Psoas muscle (tissue), 8 donors: ENCODE results near the gene CRYBG1. TPM values are rescaled to one million over a fixed set of nuclear protein-coding genes. Genes with fewer than 3 reads are reported as not detected.

Experiments used
- ATAC-seq, 4 donors: fragments of 200-7000 bp; cut with Tn5 transposase; one replicate each; pipeline ENCODE4 v1.9.1; 2020; ENCODE audit warnings: moderate library complexity in 3 of 4, mild to moderate bottlenecking in 2 of 4
- DNase-seq, 2 donors: peaks; one replicate each; pipeline ENCODE4 v3.0.0-alpha.2; 2020
- H3K27ac ChIP-seq: fragments of 200-600 bp; one replicate; pipeline ENCODE4 v1.8.0; 2022
- H3K27me3 ChIP-seq, 3 donors: fragments of 200-600 bp in 1 of 3; one replicate each; pipeline versions ENCODE4 v1.6.1 to v1.8.0; 2013 to 2022; ENCODE audit warnings: low read length in 2 of 3, mild to moderate bottlenecking in 2 of 3, moderate library complexity in 1 of 3; ENCODE audit not compliant: insufficient read depth in 3 of 3
- H3K36me3 ChIP-seq, 2 donors: fragments of 200-600 bp in 1 of 2; one replicate each; pipeline versions ENCODE4 v1.6.1 to v1.8.0; 2013 to 2022; ENCODE audit warnings: low read depth in 1 of 2, mild to moderate bottlenecking in 1 of 2, moderate library complexity in 1 of 2; ENCODE audit not compliant: insufficient read depth in 1 of 2
- H3K4me1 ChIP-seq: fragments of 200-600 bp; one replicate; pipeline ENCODE4 v1.8.0; 2022
- H3K4me3 ChIP-seq: fragments of 200-600 bp; one replicate; pipeline ENCODE4 v1.8.0; 2022; ENCODE audit warnings: mild to moderate bottlenecking
- H3K9me3 ChIP-seq: fragments of 200-600 bp; one replicate; pipeline ENCODE4 v1.8.0; 2022
- WGBS, 3 donors: extraction: QIAGEN DNeasy Blood & Tissue Kit; methylation state at CpG; one replicate each; pipeline versions ENCODE4 v1.1.6 to v1.1.7; 2013; 5-methylcytosine and 5-hydroxymethylcytosine counted together
- intact Hi-C, 2 donors: fragments of 100-400 bp; cut with DNase I; formaldehyde crosslinking; loops; one replicate each; pipeline versions ENCODE4 v1.11.0 to v1.14.2; 2022
- polyA plus RNA-seq, 3 donors: library from polyadenylated mRNA; stranded (reverse); fragments of 200-250 nt; gene quantifications; one replicate each; pipeline ENCODE4 v1.2.3, GENCODE V29; 2013
- total RNA-seq, 4 donors: library from RNA; stranded (reverse); fragmentation: NEBNext Ultra II Directional in 2 of 4; extraction: Animal tissue kit (Norgen Biotek cat#: 25700) in 2 of 4; gene quantifications; one replicate each; pipeline versions ENCODE4 v1.2.1 to v1.2.4, GENCODE V29; 2021 to 2023
- TF ChIP-seq, protein P1 (sequence below): fragments of 200-600 bp; IDR thresholded peaks from one replicate; pipeline ENCODE4 v1.8.0; 2022; ENCODE audit warnings: antibody characterized with exemption
- donor health status: healthy with polysubstance abuse.
- donor health status: DM: no; HTN: no; CAD: no; lungs with moderate emphysema.
- donor health status: Bipolar disorder and iron deficiency.
- donor health status: healthy.
- donor health status: DM: yes; HTN: yes; CAD: no.
- donor health status: DM: no; HTN: no; CAD: no.
- donor health status: DM: no; HTN: no; CAD: no.
- donor health status: DM: yes; HTN: yes; CAD: no.

CRYBG1 gene
- total and polyA plus RNA-seq, 7 donors: 0.17 to 1.6 (median 0.82) TPM

DNA sequence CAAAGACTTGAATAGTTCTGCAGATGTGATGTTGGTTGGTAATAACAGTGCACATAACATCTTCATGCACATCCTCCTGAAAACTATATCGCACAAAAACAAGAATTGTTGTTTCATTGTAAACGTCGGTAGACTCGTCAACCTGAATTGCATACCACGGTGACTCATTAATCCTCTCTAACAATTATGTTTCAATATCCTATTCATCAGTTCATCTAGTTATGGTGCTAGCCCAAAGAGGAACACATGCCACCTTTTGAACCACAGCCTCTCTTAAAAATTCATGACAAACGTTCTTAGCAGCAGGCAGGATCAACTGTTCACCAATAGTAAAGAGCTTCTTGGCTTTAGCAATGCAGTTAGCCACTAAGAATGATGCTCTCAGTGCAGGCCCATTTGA lies 25.0 kb downstream of the CRYBG1 start:
- 81 to 86% (median 82%) methylated on average over 6 of the region's 6 CpGs for WGBS, 3 donors
- H3K36me3 ChIP-seq: no peaks in the 10 kb centered on the region
- H3K4me1 ChIP-seq: no peaks in the 10 kb centered on the region
- no peak overlapping the region for H3K27ac ChIP-seq
- ATAC-seq (no peak), DNase-seq (no peak)
- no peaks in the 10 kb centered on the region for H3K9me3 ChIP-seq
- TF ChIP-seq, protein P1, sequence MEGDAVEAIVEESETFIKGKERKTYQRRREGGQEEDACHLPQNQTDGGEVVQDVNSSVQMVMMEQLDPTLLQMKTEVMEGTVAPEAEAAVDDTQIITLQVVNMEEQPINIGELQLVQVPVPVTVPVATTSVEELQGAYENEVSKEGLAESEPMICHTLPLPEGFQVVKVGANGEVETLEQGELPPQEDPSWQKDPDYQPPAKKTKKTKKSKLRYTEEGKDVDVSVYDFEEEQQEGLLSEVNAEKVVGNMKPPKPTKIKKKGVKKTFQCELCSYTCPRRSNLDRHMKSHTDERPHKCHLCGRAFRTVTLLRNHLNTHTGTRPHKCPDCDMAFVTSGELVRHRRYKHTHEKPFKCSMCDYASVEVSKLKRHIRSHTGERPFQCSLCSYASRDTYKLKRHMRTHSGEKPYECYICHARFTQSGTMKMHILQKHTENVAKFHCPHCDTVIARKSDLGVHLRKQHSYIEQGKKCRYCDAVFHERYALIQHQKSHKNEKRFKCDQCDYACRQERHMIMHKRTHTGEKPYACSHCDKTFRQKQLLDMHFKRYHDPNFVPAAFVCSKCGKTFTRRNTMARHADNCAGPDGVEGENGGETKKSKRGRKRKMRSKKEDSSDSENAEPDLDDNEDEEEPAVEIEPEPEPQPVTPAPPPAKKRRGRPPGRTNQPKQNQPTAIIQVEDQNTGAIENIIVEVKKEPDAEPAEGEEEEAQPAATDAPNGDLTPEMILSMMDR: no peak
- intact Hi-C loops: no loop called here
- H3K4me3 ChIP-seq: no peak overlapping the region
- H3K27me3 ChIP-seq: no peaks in the 10 kb centered on the region

DNA sequence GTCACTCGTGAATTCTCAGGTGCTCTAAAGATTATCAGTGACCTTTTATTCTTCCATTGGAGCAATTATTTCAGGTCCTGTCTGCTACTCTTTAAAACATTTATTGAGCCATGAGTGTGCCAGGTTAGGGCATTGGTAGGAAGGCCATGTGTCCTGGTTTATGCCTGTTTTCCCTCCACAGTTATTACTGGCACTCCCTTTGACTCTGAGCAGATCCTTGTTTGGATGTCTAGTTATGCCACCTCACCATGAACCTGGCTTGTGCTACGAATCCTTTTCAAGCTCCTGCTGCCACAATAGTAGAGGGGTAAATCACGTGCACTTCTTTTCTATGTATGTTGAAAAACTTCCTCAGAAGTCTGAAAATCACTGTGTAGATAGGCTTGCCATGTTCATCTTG lies 27.4 kb downstream of the CRYBG1 start:
- Histone ChIP-seq H3K4me3 (no peak overlapping the region), H3K4me1 (no peaks in the 10 kb centered on the region), H3K27ac (no peak overlapping the region), H3K36me3 (no peaks in the 10 kb centered on the region), H3K9me3 (no peaks in the 10 kb centered on the region), H3K27me3 (peaks cover 0 to under 1% (median 0%) of the 10 kb centered on the region in 3 donors)
- no peak for ATAC-seq
- TF ChIP-seq, protein P1: no peak
- no peak for DNase-seq
- WGBS, 3 donors: 72 to 84% (median 75%) methylated on average over 3 of the region's 3 CpGs
- intact Hi-C loops: no loop called here

DNA sequence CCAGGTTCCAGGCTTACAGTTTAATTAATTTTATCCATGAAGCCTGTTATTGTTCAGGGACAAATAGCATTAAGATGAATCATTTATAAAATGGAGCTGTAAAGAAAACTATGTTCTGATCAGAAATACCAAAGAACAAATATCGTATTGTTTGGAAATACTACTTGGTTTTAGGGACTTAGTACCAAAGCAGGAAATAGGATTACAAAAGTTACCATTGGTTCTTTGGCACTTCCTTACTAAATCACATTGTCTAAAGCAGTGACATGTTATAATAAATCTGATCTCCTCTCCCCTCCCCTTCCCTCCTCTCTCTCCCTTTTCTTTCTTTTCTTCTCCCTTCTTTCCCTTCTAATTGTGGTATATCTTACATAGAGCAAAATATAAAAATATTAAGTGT lies 29.6 kb downstream of the CRYBG1 start:
- ATAC-seq (no peak), DNase-seq (no peak)
- Histone ChIP-seq H3K36me3 (no peaks in the 10 kb centered on the region), H3K4me3 (no peak overlapping the region), H3K27me3 (peaks cover 0 to 4% (median 0%) of the 10 kb centered on the region in 3 donors), H3K27ac (no peak overlapping the region), H3K9me3 (no peaks in the 10 kb centered on the region), H3K4me1 (no peaks in the 10 kb centered on the region)
- TF ChIP-seq, protein P1: no peak
- 39 to 65% (median 46%) methylated on average over 1 of the region's 1 CpG for WGBS, 3 donors
- intact Hi-C loops: no loop called here

DNA sequence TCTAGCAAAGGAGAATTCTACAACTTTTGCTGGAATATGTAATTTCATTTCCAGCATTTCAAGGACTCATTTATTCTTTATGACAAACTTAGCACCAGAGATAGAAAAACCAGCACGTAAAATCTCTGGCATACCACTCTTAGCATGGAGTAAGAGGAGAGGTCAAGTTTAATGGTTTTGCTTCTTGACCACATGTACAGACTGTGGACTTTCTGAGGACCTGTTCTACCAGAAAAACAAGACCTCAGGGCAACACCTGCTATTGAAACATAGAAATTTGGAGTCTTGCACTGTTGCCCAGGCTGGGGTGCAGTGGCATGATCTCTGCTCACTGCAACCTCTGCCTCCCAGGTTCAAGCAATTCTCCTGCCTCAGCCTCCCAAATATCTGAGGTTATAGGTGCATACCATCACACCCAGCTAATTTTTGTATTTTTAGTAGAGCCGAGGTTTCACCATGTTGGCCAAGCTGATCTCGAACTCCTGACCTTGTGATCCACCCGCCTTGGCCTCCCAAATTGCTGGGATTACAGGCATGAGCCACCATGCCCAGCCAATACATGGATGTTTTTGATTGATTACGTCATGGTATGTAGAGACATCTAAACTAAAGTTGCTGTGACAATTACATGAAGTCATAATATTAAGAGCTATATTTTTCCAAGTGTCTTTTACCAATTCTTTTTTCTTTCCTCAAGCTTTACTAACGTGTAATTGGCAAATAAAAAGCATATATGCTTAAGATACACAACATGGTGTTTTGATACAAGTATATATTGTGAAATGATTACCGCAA lies 36.1 kb downstream of the CRYBG1 start:
- H3K27ac ChIP-seq: no peak overlapping the region
- 74 to 83% (median 80%) methylated on average over 7 of the region's 7 CpGs for WGBS, 3 donors
- H3K4me1 ChIP-seq: no peaks in the 10 kb centered on the region
- no peak for DNase-seq
- intact Hi-C loops: no loop called here
- H3K4me3 ChIP-seq: no peak overlapping the region
- ATAC-seq: no peak
- H3K27me3 ChIP-seq: peaks cover 0 to 7% (median 7%) of the 10 kb centered on the region in 3 donors
- no peaks in the 10 kb centered on the region for H3K36me3 ChIP-seq
- H3K9me3 ChIP-seq: no peaks in the 10 kb centered on the region
- TF ChIP-seq, protein P1: no peak
